Prostate gland (tissue), 2 donors: ENCODE data around the gene APCDD1L. TPM values are rescaled to one million over a fixed set of nuclear protein-coding genes. Genes with fewer than 3 reads are reported as not detected.

ENCODE experiments used
- DNase-seq: peaks from one replicate; pipeline ENCODE4 v3.0.0-alpha.2; 2019; ENCODE audit warnings: low spot score
- H3K27ac ChIP-seq, 2 donors: fragments of 200-600 bp; sonication (generic); 2 replicates each; pipeline ENCODE4 v1.5.1; 2017 to 2019
- H3K27me3 ChIP-seq: fragments of 200-600 bp; sonication (generic); replicated peaks from 2 replicates; pipeline ENCODE4 v1.5.1; 2019; ENCODE audit not compliant: insufficient read depth
- H3K36me3 ChIP-seq, 2 donors: fragments of 200-600 bp; sonication (generic); 1 replicate in 1 of 2; 2 replicates in 1 of 2; pipeline versions ENCODE4 v1.5.1 to v1.8.1; 2017 to 2019
- H3K4me1 ChIP-seq: fragments of 200-600 bp; sonication (generic); replicated peaks from 2 replicates; pipeline ENCODE4 v1.5.1; 2019
- H3K4me3 ChIP-seq, 2 donors: fragments of 200-600 bp; sonication (generic); 2 replicates each; pipeline ENCODE4 v1.5.1; 2017 to 2019
- H3K9me3 ChIP-seq: fragments of 200-600 bp; sonication (generic); 2 replicates; pipeline ENCODE4 v1.5.1; 2017
- CTCF ChIP-seq, 4 experiments: fragments of 200-600 bp in 2 of 4; fragments of 450-650 bp in 2 of 4; sonication (generic) in 2 of 4; IDR thresholded peaks; 1 replicate in 3 of 4; 2 replicates in 1 of 4; pipeline ENCODE4 v1.5.1; 2016 to 2019; ENCODE audit warnings: antibody characterized with exemption in 4 of 4, mild to moderate bottlenecking in 2 of 4, moderate library complexity in 2 of 4
- POLR2A ChIP-seq: fragments of 450-650 bp; IDR thresholded peaks from one replicate; pipeline ENCODE4 v1.6.1; 2016; ENCODE audit warnings: antibody characterized with exemption, mild to moderate bottlenecking
- POLR2AphosphoS5 ChIP-seq: sonication (generic); formaldehyde crosslinking; IDR thresholded peaks from one replicate; pipeline ENCODE4 v1.6.1; 2017; ENCODE audit warnings: antibody characterized with exemption
- WGBS: methylation state at CpG from one replicate; pipeline ENCODE4 v1.1.5; 2018; 5-methylcytosine and 5-hydroxymethylcytosine counted together
- intact Hi-C: fragments of 100-400 bp; cut with DNase I; formaldehyde crosslinking; loops from one replicate; pipeline ENCODE4 v1.14.2; 2022
- total RNA-seq, 2 donors: library from RNA; depleted of rRNA; stranded (reverse); fragments of >200 nt; gene quantifications; one replicate each; pipeline ENCODE4 v1.1.0, GENCODE V29; 2016

Gene APCDD1L
- total RNA-seq, 2 donors from 2014 or later: 0.23 to 0.46 TPM

GRCh38 chr20:58470336-58471192, 44.6 kb downstream of the APCDD1L start:
- H3K36me3 ChIP-seq: no peaks in the 10 kb centered on the region
- H3K27ac ChIP-seq: no peak overlapping the region
- H3K4me1 ChIP-seq: no peaks in the 10 kb centered on the region
- no peak for DNase-seq
- intact Hi-C loops: no loop called here
- TF ChIP-seq POLR2A: no peak
- TF ChIP-seq CTCF (IDR thresholded peaks at IDR 0.05): no peak
- TF ChIP-seq POLR2AphosphoS5: no peak
- no peaks in the 10 kb centered on the region for H3K9me3 ChIP-seq
- no peak overlapping the region for H3K4me3 ChIP-seq
- 97% methylated on average over 16 of the region's 19 CpGs for WGBS
- no peaks in the 10 kb centered on the region for H3K27me3 ChIP-seq

- no peak overlapping the region for H3K27ac ChIP-seq
- H3K9me3 ChIP-seq: no peaks in the 10 kb centered on the region
- 92% methylated on average over 12 of the region's 12 CpGs for WGBS
- no peak for DNase-seq
- H3K4me3 ChIP-seq: no peak overlapping the region
- H3K27me3 ChIP-seq: no peaks in the 10 kb centered on the region
- H3K4me1 ChIP-seq: no peaks in the 10 kb centered on the region
- TF ChIP-seq POLR2A (no peak), CTCF (IDR thresholded peaks at IDR 0.05) (no peak), POLR2AphosphoS5 (no peak)
- no peaks in the 10 kb centered on the region for H3K36me3 ChIP-seq
- intact Hi-C loops: no loop called here
These were observed 45.6 kb downstream of the APCDD1L start for GRCh38 chr20:58469616-58470015.

GRCh38 chr20:58467572-58468527, 47.3 kb downstream of the APCDD1L start:
- TF ChIP-seq CTCF (IDR thresholded peaks at IDR 0.05) (no peak), POLR2A (no peak), POLR2AphosphoS5 (no peak)

GRCh38 chr20:58466729-58467571, 48.2 kb downstream of the APCDD1L start:
- H3K4me1 ChIP-seq: no peaks in the 10 kb centered on the region
- H3K36me3 ChIP-seq: no peaks in the 10 kb centered on the region
- intact Hi-C loops: no loop called here
- no peaks in the 10 kb centered on the region for H3K9me3 ChIP-seq
- DNase-seq: no peak
- no peak for TF ChIP-seq POLR2A
- WGBS: 77% methylated on average over 47 of the region's 68 CpGs
- no peak overlapping the region for H3K4me3 ChIP-seq
- H3K27ac ChIP-seq: no peak overlapping the region
- no peaks in the 10 kb centered on the region for H3K27me3 ChIP-seq

More at GRCh38 chr20:58467572-58468527, 47.3 kb downstream of the APCDD1L start:
- H3K27me3 ChIP-seq: no peaks in the 10 kb centered on the region
- intact Hi-C loops: no loop called here
- no peaks in the 10 kb centered on the region for H3K36me3 ChIP-seq
- WGBS: 73% methylated on average over 28 of the region's 28 CpGs
- no peaks in the 10 kb centered on the region for H3K9me3 ChIP-seq
- no peak overlapping the region for H3K4me3 ChIP-seq
- no peaks in the 10 kb centered on the region for H3K4me1 ChIP-seq
- no peak for DNase-seq
- no peak overlapping the region for H3K27ac ChIP-seq
